ENCODE measurements around the gene HOXA11.

Gene HOXA11

GRCh38 chr7:27175626-27176523, 9.2 kb downstream of the HOXA11 start:
- intact Hi-C loops (cut with micrococcal nuclease) = no loop called here
- H3K9me3 Mint-ChIP-seq = no peaks in the 10 kb centered on the region
- no peaks in the 10 kb centered on the region for H3K36me3 Mint-ChIP-seq (ENCODE audit: low read depth)
- peaks cover 33% of the 10 kb centered on the region for H3K4me1 Mint-ChIP-seq (ENCODE audit: low read depth)
- no peak overlapping the region for H3K4me3 Mint-ChIP-seq
- H3K27me3 Mint-ChIP-seq = peaks cover 94% of the 10 kb centered on the region
- no peak overlapping the region for H3K27ac Mint-ChIP-seq

GRCh38 chr7:27174874-27175625, 10.0 kb downstream of the HOXA11 start:
- no peaks in the 10 kb centered on the region for H3K9me3 Mint-ChIP-seq
- peaks cover 93% of the 10 kb centered on the region for H3K27me3 Mint-ChIP-seq
- no peak overlapping the region for H3K4me3 Mint-ChIP-seq
- H3K4me1 Mint-ChIP-seq (ENCODE audit: low read depth) = peaks cover 36% of the 10 kb centered on the region
- intact Hi-C loops (cut with micrococcal nuclease) = no loop called here
- no peak overlapping the region for H3K27ac Mint-ChIP-seq
- no peaks in the 10 kb centered on the region for H3K36me3 Mint-ChIP-seq (ENCODE audit: low read depth)

- Mint-ChIP-seq H3K27ac (no peak within 1 kb of the TSS), H3K27me3 (peaks cover 91% of the 10 kb centered on the region), H3K4me3 (peak within 1 kb of the TSS; percentile 71), H3K4me1 (ENCODE audit: low read depth) (peaks cover 38% of the 10 kb centered on the region), H3K36me3 (ENCODE audit: low read depth) (no peaks in the 10 kb centered on the region), H3K9me3 (no peaks in the 10 kb centered on the region)
- intact Hi-C loops (cut with micrococcal nuclease) = no loop called here
These were observed 10.8 kb downstream of the HOXA11 start, which contains the start of gene HOXA10 for GRCh38 chr7:27173956-27174873. Gene HOXA10, minus strand, starts transcription at chr7:27174320. Its CDS starts 14 bp downstream, at chr7:27174306.

- Mint-ChIP-seq H3K27ac (no peak overlapping the region), H3K4me3 (peak overlapping the region; percentile 71), H3K9me3 (no peaks in the 10 kb centered on the region), H3K36me3 (ENCODE audit: low read depth) (no peaks in the 10 kb centered on the region), H3K4me1 (ENCODE audit: low read depth) (peaks cover 45% of the 10 kb centered on the region), H3K27me3 (peaks cover 93% of the 10 kb centered on the region)
- intact Hi-C loops (cut with micrococcal nuclease) = no loop called here
These were observed 11.5 kb downstream of the HOXA11 start for GRCh38 chr7:27173511-27173955.

- Mint-ChIP-seq H3K27ac (no peak overlapping the region), H3K27me3 (peaks cover 93% of the 10 kb centered on the region), H3K36me3 (ENCODE audit: low read depth) (no peaks in the 10 kb centered on the region), H3K9me3 (no peaks in the 10 kb centered on the region), H3K4me3 (peak overlapping the region; percentile 71), H3K4me1 (ENCODE audit: low read depth) (peaks cover 50% of the 10 kb centered on the region)
- intact Hi-C loops (cut with micrococcal nuclease) = no loop called here
These were observed 12.1 kb downstream of the HOXA11 start for GRCh38 chr7:27172823-27173510.

GRCh38 chr7:27172315-27172774, 12.7 kb downstream of the HOXA11 start:
- intact Hi-C loops (cut with micrococcal nuclease) = no loop called here
- no peak overlapping the region for H3K27ac Mint-ChIP-seq
- H3K9me3 Mint-ChIP-seq = no peaks in the 10 kb centered on the region
- no peaks in the 10 kb centered on the region for H3K36me3 Mint-ChIP-seq (ENCODE audit: low read depth)
- peaks cover 93% of the 10 kb centered on the region for H3K27me3 Mint-ChIP-seq
- peaks cover 57% of the 10 kb centered on the region for H3K4me1 Mint-ChIP-seq (ENCODE audit: low read depth)
- H3K4me3 Mint-ChIP-seq = peak overlapping the region; percentile 40

GRCh38 chr7:27171637-27172314, 13.3 kb downstream of the HOXA11 start:
- H3K27me3 Mint-ChIP-seq = peaks cover 93% of the 10 kb centered on the region
- peaks cover 62% of the 10 kb centered on the region for H3K4me1 Mint-ChIP-seq (ENCODE audit: low read depth)
- no peaks in the 10 kb centered on the region for H3K36me3 Mint-ChIP-seq (ENCODE audit: low read depth)
- intact Hi-C loops (cut with micrococcal nuclease) = no loop called here
- H3K27ac Mint-ChIP-seq = no peak overlapping the region
- no peaks in the 10 kb centered on the region for H3K9me3 Mint-ChIP-seq
- H3K4me3 Mint-ChIP-seq = peak overlapping the region; percentile 38

- H3K9me3 Mint-ChIP-seq = no peaks in the 10 kb centered on the region
- H3K36me3 Mint-ChIP-seq (ENCODE audit: low read depth) = no peaks in the 10 kb centered on the region
- peaks cover 66% of the 10 kb centered on the region for H3K4me1 Mint-ChIP-seq (ENCODE audit: low read depth)
- H3K4me3 Mint-ChIP-seq = no peak overlapping the region
- H3K27ac Mint-ChIP-seq = no peak overlapping the region
- intact Hi-C loops (cut with micrococcal nuclease) = no loop called here
- peaks cover 93% of the 10 kb centered on the region for H3K27me3 Mint-ChIP-seq
These were observed 13.8 kb downstream of the HOXA11 start for GRCh38 chr7:27171325-27171636.

GRCh38 chr7:27170426-27171324, 14.4 kb downstream of the HOXA11 start:
- H3K27me3 Mint-ChIP-seq = peaks cover 93% of the 10 kb centered on the region
- intact Hi-C loops (cut with micrococcal nuclease) = no loop called here
- H3K4me1 Mint-ChIP-seq (ENCODE audit: low read depth) = peaks cover 72% of the 10 kb centered on the region
- H3K4me3 Mint-ChIP-seq = no peak overlapping the region
- no peaks in the 10 kb centered on the region for H3K9me3 Mint-ChIP-seq
- no peaks in the 10 kb centered on the region for H3K36me3 Mint-ChIP-seq (ENCODE audit: low read depth)
- H3K27ac Mint-ChIP-seq = no peak overlapping the region

GRCh38 chr7:27169658-27170425, 15.2 kb downstream of the HOXA11 start:
- no peak overlapping the region for H3K27ac Mint-ChIP-seq
- intact Hi-C loops (cut with micrococcal nuclease) = loop anchor here (5.0 to 10.0 kb wide), 3 partner anchors 1095 to 1308 kb away; no protein-coding TSS in a partner anchor
- no peaks in the 10 kb centered on the region for H3K9me3 Mint-ChIP-seq
- peak overlapping the region; percentile 61 for H3K4me3 Mint-ChIP-seq
- peaks cover 71% of the 10 kb centered on the region for H3K4me1 Mint-ChIP-seq (ENCODE audit: low read depth)
- peaks cover 93% of the 10 kb centered on the region for H3K27me3 Mint-ChIP-seq
- no peaks in the 10 kb centered on the region for H3K36me3 Mint-ChIP-seq (ENCODE audit: low read depth)

GRCh38 chr7:27168265-27168947, 16.6 kb downstream of the HOXA11 start:
- Mint-ChIP-seq H3K36me3 (ENCODE audit: low read depth) (no peaks in the 10 kb centered on the region), H3K27me3 (peaks cover 94% of the 10 kb centered on the region), H3K4me1 (ENCODE audit: low read depth) (peaks cover 82% of the 10 kb centered on the region), H3K4me3 (no peak overlapping the region), H3K9me3 (no peaks in the 10 kb centered on the region), H3K27ac (no peak overlapping the region)
- intact Hi-C loops (cut with micrococcal nuclease) = loop anchor here (5.0 to 10.0 kb wide), 3 partner anchors 1094 to 1306 kb away; no protein-coding TSS in a partner anchor
